GM23338 (cell line): ENCODE measurements around the gene CCDC167. TPM values are rescaled to one million over a fixed set of nuclear protein-coding genes. Genes with fewer than 3 reads are reported as not detected.

Source experiments
- ATAC-seq: fragments of 200-7000 bp; cut with Tn5 transposase; 3 replicates; pipeline ENCODE4 v1.9.1; 2020
- DNase-seq: peaks from one replicate; pipeline ENCODE4 v3.0.0-alpha.2; 2015; ENCODE audit warnings: low spot score
- H2AFZ ChIP-seq: fragments of 200-600 bp; sonication (generic); 2 replicates; pipeline ENCODE4 v1.8.0; 2016; ENCODE audit warnings: antibody characterized with exemption, mild to moderate bottlenecking, moderate library complexity
- H3F3A ChIP-seq: fragments of 200-600 bp; sonication (generic); replicated peaks from 2 replicates; pipeline ENCODE4 v1.8.0; 2017; ENCODE audit warnings: antibody characterized with exemption, mixed run types, low read depth
- H3K27ac ChIP-seq: fragments of 200-600 bp; sonication (generic); 2 replicates; pipeline ENCODE4 v1.6.1; 2016; ENCODE audit warnings: low read depth
- H3K27me3 ChIP-seq: fragments of 200-600 bp; sonication (generic); 2 replicates; pipeline ENCODE4 v1.8.0; 2016; ENCODE audit warnings: mild to moderate bottlenecking, mixed run types, moderate library complexity; ENCODE audit not compliant: insufficient read depth
- H3K36me3 ChIP-seq: fragments of 200-600 bp; sonication (generic); 2 replicates; pipeline ENCODE4 v1.8.0; 2016; ENCODE audit warnings: mild to moderate bottlenecking; ENCODE audit not compliant: insufficient read depth
- H3K4me1 ChIP-seq: fragments of 200-600 bp; sonication (generic); 2 replicates; pipeline ENCODE4 v1.8.0; 2016; ENCODE audit warnings: mild to moderate bottlenecking, moderate library complexity; ENCODE audit not compliant: insufficient read depth
- H3K4me2 ChIP-seq: fragments of 200-600 bp; sonication (generic); 2 replicates; pipeline ENCODE4 v1.7.1; 2017; ENCODE audit warnings: mixed run types
- H3K4me3 ChIP-seq: fragments of 200-600 bp; sonication (generic); 2 replicates; pipeline ENCODE4 v1.6.1; 2016; ENCODE audit warnings: mixed run types
- H3K79me2 ChIP-seq: fragments of 200-600 bp; sonication (generic); replicated peaks from 2 replicates; pipeline ENCODE4 v1.8.0; 2017; ENCODE audit warnings: mild to moderate bottlenecking; ENCODE audit not compliant: insufficient read depth
- H3K9me2 ChIP-seq: fragments of 200-600 bp; sonication (generic); 2 replicates; pipeline ENCODE4 v1.8.0; 2017; ENCODE audit not compliant: insufficient read depth
- H4K20me1 ChIP-seq: fragments of 200-600 bp; sonication (generic); replicated peaks from 2 replicates; pipeline ENCODE4 v1.8.0; 2017; ENCODE audit warnings: mild to moderate bottlenecking; ENCODE audit not compliant: insufficient read depth
- H3K27ac Mint-ChIP-seq: 2 replicates; pipeline ENCODE4 v1.8.0; 2020; ENCODE audit warnings: inconsistent platforms, mild to moderate bottlenecking, moderate library complexity, mixed read lengths
- H3K27me3 Mint-ChIP-seq: 3 replicates; pipeline ENCODE4 v1.8.0; 2022; ENCODE audit warnings: low read depth, mild to moderate bottlenecking, moderate library complexity, mixed read lengths, inconsistent platforms; ENCODE audit not compliant: insufficient read depth, poor library complexity
- H3K36me3 Mint-ChIP-seq: 3 replicates; pipeline ENCODE4 v1.8.0; 2021; ENCODE audit warnings: low read depth, mild to moderate bottlenecking, inconsistent platforms, moderate library complexity, mixed read lengths
- H3K4me1 Mint-ChIP-seq: 3 replicates; pipeline ENCODE4 v1.8.0; 2020; ENCODE audit warnings: mild to moderate bottlenecking, inconsistent platforms, mixed read lengths
- H3K4me3 Mint-ChIP-seq: 3 replicates; pipeline ENCODE4 v1.8.0; 2021; ENCODE audit warnings: moderate library complexity, mild to moderate bottlenecking, inconsistent platforms, mixed read lengths
- H3K9me3 Mint-ChIP-seq: 3 replicates; pipeline ENCODE4 v1.8.0; 2020; ENCODE audit warnings: moderate library complexity, mild to moderate bottlenecking, inconsistent platforms, mixed read lengths
- CREB1 ChIP-seq: fragments of 250-450 bp; sonication (Bioruptor Pico); IDR thresholded peaks from 2 replicates; pipeline ENCODE4 v1.5.0; 2020; ENCODE audit warnings: low read depth, mild to moderate bottlenecking, moderate library complexity
- EZH2 ChIP-seq: fragments of 200-600 bp; sonication (generic); IDR thresholded peaks from one replicate; pipeline ENCODE4 v1.8.0; 2017; ENCODE audit warnings: antibody characterized with exemption, mild to moderate bottlenecking, low read depth; ENCODE audit not compliant: unreplicated experiment
- EZH2phosphoT487 ChIP-seq: fragments of 200-600 bp; sonication (generic); IDR thresholded peaks from one replicate; pipeline ENCODE4 v1.8.1; 2018; ENCODE audit warnings: antibody characterized with exemption; ENCODE audit not compliant: unreplicated experiment
- JUNB ChIP-seq: IDR thresholded peaks from one replicate; pipeline ENCODE4 v1.6.1; 2016; ENCODE audit warnings: antibody characterized with exemption; ENCODE audit not compliant: unreplicated experiment
- NANOG ChIP-seq: IDR thresholded peaks from 2 replicates; pipeline ENCODE4 v1.6.1; 2016; ENCODE audit warnings: antibody characterized with exemption, borderline replicate concordance
- POLR2AphosphoS5 ChIP-seq: IDR thresholded peaks from 2 replicates; pipeline ENCODE4 v1.6.1; 2016; ENCODE audit warnings: antibody characterized with exemption, low read depth
- STAT1 ChIP-seq: IDR thresholded peaks from one replicate; pipeline ENCODE4 v1.6.1; 2016; ENCODE audit warnings: antibody characterized with exemption; ENCODE audit not compliant: unreplicated experiment
- ZNF114 ChIP-seq: fragments of 250-450 bp; sonication (Bioruptor Pico); IDR thresholded peaks from 2 replicates; pipeline ENCODE4 v1.5.0; 2020; ENCODE audit warnings: mild to moderate bottlenecking, moderate library complexity
- ZNF331 ChIP-seq: fragments of 250-450 bp; sonication (Bioruptor Pico); IDR thresholded peaks from 2 replicates; pipeline ENCODE4 v1.5.0; 2020; ENCODE audit warnings: low read depth, mild to moderate bottlenecking, moderate library complexity
- long read RNA-seq: library from polyadenylated mRNA; unstranded; transcript quantifications from one replicate; pipeline ENCODE4 v2.0.0, GENCODE V29; 2020; ENCODE audit not compliant: unreplicated experiment
- polyA plus RNA-seq: library from polyadenylated mRNA; unstranded; fragments of >200 nt; fragmentation: Nextera tagmentation; extraction: Ambion mirVana; gene quantifications from 2 replicates; pipeline ENCODE4 v1.2.1, GENCODE V29; 2016
- total RNA-seq: library from RNA; depleted of rRNA; stranded (reverse); fragments of >200 nt; shearing (Covaris generic); gene quantifications from 2 replicates; pipeline ENCODE4 v1.2.3, GENCODE V29; 2014; rRNA removed
- TF ChIP-seq, protein P1 (sequence below), 2 experiments: fragments of 200-600 bp in 1 of 2; sonication (generic) in 1 of 2; conservative IDR thresholded peaks; 2 replicates each; pipeline versions ENCODE4 v1.5.1 to v1.6.1; 2016 to 2017; ENCODE audit warnings: antibody characterized with exemption in 2 of 2, low read depth in 2 of 2, mild to moderate bottlenecking in 2 of 2, moderate library complexity in 1 of 2

CCDC167 gene
- 17.6 and 18.0 TPM in 2 replicates for total RNA-seq
- 21.1 and 21.4 TPM in 2 replicates for polyA plus RNA-seq
- long read RNA-seq, partial matches to known transcripts = 1 of 4 reads
- long read RNA-seq, other reads (novel, unspliced or antisense) = 0 of 4 reads

DNA sequence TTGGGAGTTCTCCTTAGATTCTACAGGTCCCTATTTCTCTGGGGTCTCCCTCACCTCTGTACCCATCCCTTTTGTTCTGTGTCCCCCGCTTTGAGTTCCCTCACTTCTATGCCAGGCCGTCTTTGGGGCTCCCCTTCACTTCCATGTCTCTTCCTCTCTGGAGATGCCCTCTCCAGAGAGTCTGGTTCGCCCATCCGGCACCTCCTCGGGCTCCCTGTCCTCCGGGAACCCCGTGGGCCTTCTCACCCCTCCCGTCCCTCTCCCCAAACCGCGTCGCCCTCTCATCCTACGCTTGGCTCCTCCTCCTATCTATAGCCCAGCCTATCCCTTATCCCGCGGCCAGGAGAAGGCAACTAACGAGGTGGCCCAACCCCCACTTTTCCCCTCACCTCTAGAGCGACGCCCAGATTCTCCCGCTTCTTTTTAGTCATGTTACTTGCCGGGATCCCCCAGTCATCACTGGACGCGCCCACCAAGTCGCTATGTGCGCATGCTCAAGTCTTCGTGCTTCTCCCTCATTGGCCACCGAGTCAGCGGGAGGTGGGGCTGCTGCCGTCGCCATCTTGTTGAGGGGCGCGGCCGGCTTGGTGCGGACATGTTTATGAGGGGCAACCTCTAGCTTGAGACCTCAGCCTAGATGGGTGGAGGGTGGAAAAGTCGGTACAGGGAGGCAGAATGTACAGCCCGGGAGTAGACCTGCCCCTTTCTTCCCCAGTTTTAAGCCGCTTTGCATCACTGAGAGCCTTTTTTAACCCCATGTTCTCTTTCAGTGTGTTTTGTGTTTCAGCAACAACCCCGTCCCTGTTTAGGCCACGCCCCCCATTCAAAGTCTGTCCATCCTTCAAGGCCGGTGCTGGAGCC lies at the start of gene CCDC167:
Gene CCDC167 (minus strand): TSS at position 461 of the 861 bp plus-strand sequence. CDS start 30 bp downstream, at position 431.
- peaks cover 11% of the 10 kb centered on the region; the same call in 1 of the 2 replicates for H3K4me1 ChIP-seq
- H3K9me2 ChIP-seq = no peaks in the 10 kb centered on the region
- ATAC-seq (peak; percentile 96), DNase-seq (peak; percentile 100)
- H2AFZ ChIP-seq = peak within 1 kb of the TSS; percentile 75
- TF ChIP-seq CREB1 (CRISPR knock-in tag) = peak; percentile 82
- no peak for TF ChIP-seq ZNF331 (CRISPR knock-in tag)
- no peak for TF ChIP-seq EZH2phosphoT487
- TF ChIP-seq POLR2AphosphoS5 = peak; percentile 73
- no peak for TF ChIP-seq STAT1
- TF ChIP-seq ZNF114 (CRISPR knock-in tag) = no peak
- TF ChIP-seq, protein P1, sequence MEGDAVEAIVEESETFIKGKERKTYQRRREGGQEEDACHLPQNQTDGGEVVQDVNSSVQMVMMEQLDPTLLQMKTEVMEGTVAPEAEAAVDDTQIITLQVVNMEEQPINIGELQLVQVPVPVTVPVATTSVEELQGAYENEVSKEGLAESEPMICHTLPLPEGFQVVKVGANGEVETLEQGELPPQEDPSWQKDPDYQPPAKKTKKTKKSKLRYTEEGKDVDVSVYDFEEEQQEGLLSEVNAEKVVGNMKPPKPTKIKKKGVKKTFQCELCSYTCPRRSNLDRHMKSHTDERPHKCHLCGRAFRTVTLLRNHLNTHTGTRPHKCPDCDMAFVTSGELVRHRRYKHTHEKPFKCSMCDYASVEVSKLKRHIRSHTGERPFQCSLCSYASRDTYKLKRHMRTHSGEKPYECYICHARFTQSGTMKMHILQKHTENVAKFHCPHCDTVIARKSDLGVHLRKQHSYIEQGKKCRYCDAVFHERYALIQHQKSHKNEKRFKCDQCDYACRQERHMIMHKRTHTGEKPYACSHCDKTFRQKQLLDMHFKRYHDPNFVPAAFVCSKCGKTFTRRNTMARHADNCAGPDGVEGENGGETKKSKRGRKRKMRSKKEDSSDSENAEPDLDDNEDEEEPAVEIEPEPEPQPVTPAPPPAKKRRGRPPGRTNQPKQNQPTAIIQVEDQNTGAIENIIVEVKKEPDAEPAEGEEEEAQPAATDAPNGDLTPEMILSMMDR (conservative IDR thresholded peaks at IDR 0.05; ENCODE audit: low read depth in 2 of 2) = no peak
- TF ChIP-seq NANOG = no peak
- no peak for TF ChIP-seq EZH2
- H3K4me1 Mint-ChIP-seq = peaks cover 31% of the 10 kb centered on the region
- peak within 1 kb of the TSS; percentile 96 for H3K27ac Mint-ChIP-seq
- peak within 1 kb of the TSS; percentile 79 for H3K4me2 ChIP-seq
- H3K4me3 ChIP-seq = peak within 1 kb of the TSS; percentile 61
- no peaks in the 10 kb centered on the region for H3K36me3 ChIP-seq
- peaks cover 16% of the 10 kb centered on the region for H3K27me3 Mint-ChIP-seq
- H3F3A ChIP-seq = no peaks in the 10 kb centered on the region
- no peaks in the 10 kb centered on the region for H3K79me2 ChIP-seq
- H4K20me1 ChIP-seq = no peaks in the 10 kb centered on the region
- H3K9me3 Mint-ChIP-seq = peaks cover 2% of the 10 kb centered on the region; the same call in 1 of the 3 replicates
- H3K36me3 Mint-ChIP-seq = no peaks in the 10 kb centered on the region
- no peaks in the 10 kb centered on the region for H3K27me3 ChIP-seq
- H3K4me3 Mint-ChIP-seq = peak within 1 kb of the TSS; percentile 82
- H3K27ac ChIP-seq = peak within 1 kb of the TSS; percentile 86

DNA sequence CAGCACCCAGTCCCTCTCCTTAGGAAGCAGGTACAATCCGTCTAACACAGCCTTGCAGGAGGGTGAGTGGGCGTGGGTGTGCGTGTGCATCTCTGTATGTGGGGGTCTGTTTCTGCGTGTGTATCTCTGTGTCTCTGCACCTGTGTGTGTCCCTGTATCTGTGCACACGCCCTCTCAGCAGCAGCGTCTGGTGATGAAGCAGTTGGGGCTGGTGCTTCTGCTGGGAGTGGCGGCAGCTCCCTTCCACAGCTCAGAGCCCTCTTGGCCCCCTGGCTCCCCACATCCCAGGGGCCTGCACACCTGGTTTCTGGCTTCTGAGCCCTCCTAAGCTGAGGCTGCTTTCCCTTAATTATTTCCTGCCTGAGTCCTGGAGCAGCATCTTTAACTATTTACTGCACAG lies 49.5 kb upstream of the CCDC167 start:
- Mint-ChIP-seq H3K36me3 (no peaks in the 10 kb centered on the region), H3K4me1 (peaks cover 9% of the 10 kb centered on the region), H3K27me3 (peaks cover 4% of the 10 kb centered on the region), H3K27ac (no peak overlapping the region), H3K4me3 (no peak overlapping the region), H3K9me3 (no peaks in the 10 kb centered on the region)
- Histone ChIP-seq H4K20me1 (no peaks in the 10 kb centered on the region), H3F3A (no peaks in the 10 kb centered on the region), H3K4me2 (no peak overlapping the region), H2AFZ (no peak overlapping the region), H3K27me3 (no peaks in the 10 kb centered on the region), H3K9me2 (no peaks in the 10 kb centered on the region), H3K36me3 (no peaks in the 10 kb centered on the region), H3K4me1 (no peaks in the 10 kb centered on the region; the same call in 1 of the 2 replicates), H3K4me3 (no peak overlapping the region), H3K79me2 (no peaks in the 10 kb centered on the region), H3K27ac (no peak overlapping the region)
- ATAC-seq (no peak), DNase-seq (no peak)
- TF ChIP-seq STAT1 = no peak
- TF ChIP-seq JUNB = no peak
- TF ChIP-seq EZH2 = no peak
- TF ChIP-seq, protein P1 (conservative IDR thresholded peaks at IDR 0.05; ENCODE audit: low read depth in 2 of 2) = no peak
